Left colon (tissue), 2 donors: ENCODE data around the gene SH3RF2. TPM values are rescaled to one million over a fixed set of nuclear protein-coding genes. Genes with fewer than 3 reads are reported as not detected.
"Not testable (repeated sequence)": the region's sequence is repeated elsewhere in the genome, so short reads cannot be mapped to it uniquely, and the experiment has no call there.

Source experiments
- ATAC-seq: fragments of 200-7000 bp; cut with Tn5 transposase; one replicate; pipeline ENCODE4 v1.9.1; 2020; ENCODE audit warnings: mild to moderate bottlenecking, moderate library complexity
- DNase-seq, 2 donors: peaks; one replicate each; pipeline ENCODE4 v3.0.0-alpha.2; 2020
- intact Hi-C, 2 donors: fragments of 100-400 bp; cut with DNase I in 1 of 2; cut with micrococcal nuclease in 1 of 2; formaldehyde crosslinking; loops; one replicate each; pipeline versions ENCODE4 v1.11.2 to v1.14.0; 2022; cut with DNase I, micrococcal nuclease
- long read RNA-seq: library from polyadenylated mRNA; unstranded; transcript quantifications from one replicate; pipeline ENCODE4 v2.0.0, GENCODE V29; 2021
- total RNA-seq, 2 donors: library from RNA; stranded (reverse); fragmentation: NEBNext Ultra II Directional; extraction: Animal tissue kit (Norgen Biotek cat#: 25700); gene quantifications; one replicate each; pipeline ENCODE4 v1.2.1, GENCODE V29; 2021
- donor health status: DM: no; HTN: no; CAD: no.
- donor health status: DM: yes; HTN: yes; CAD: no.

SH3RF2 gene, protein sequence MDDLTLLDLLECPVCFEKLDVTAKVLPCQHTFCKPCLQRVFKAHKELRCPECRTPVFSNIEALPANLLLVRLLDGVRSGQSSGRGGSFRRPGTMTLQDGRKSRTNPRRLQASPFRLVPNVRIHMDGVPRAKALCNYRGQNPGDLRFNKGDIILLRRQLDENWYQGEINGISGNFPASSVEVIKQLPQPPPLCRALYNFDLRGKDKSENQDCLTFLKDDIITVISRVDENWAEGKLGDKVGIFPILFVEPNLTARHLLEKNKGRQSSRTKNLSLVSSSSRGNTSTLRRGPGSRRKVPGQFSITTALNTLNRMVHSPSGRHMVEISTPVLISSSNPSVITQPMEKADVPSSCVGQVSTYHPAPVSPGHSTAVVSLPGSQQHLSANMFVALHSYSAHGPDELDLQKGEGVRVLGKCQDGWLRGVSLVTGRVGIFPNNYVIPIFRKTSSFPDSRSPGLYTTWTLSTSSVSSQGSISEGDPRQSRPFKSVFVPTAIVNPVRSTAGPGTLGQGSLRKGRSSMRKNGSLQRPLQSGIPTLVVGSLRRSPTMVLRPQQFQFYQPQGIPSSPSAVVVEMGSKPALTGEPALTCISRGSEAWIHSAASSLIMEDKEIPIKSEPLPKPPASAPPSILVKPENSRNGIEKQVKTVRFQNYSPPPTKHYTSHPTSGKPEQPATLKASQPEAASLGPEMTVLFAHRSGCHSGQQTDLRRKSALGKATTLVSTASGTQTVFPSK
- 10 to 100 TPM; 54.9 to 62.9 TPM for total RNA-seq
- long read RNA-seq, partial matches to known transcripts, result 16 of 31 reads
- long read RNA-seq, other reads (novel, unspliced or antisense), result 14 of 31 reads

DNA sequence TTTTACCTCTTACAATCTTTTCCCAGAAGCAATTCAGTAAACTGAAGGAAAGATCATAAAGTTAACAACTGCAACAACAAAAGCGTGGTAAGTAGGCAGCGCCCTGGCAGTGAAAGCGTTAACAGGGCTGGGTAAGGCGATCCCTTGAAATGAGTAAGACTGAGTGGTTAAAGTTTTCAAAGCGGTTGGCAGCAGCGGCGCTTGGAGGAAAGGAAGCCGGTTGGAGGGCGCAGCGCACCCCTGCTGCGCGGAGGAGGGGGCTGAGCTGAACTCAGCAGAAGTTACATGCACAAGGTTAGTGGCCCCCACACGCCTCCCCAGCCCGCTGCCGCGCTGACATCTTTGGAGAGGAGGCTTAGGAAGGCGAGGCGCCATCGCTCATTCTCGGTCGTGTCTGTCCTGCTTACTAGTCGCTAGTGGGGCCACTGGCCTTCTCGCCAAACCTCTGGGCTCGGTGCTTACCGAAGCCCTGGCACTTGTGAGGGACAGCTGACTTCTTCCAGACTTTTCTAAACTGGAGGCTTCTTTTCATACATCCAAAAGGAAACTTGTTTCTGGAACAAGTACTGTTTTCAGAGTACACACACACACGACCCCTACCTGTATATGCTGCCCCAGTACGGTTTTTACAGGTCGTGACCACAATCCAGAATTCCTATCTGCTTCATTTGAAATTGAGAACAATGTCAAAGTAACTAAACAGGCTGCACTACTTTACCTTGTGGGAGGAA lies at the start of gene SH3RF2:
SH3RF2 (plus strand) TSS at position 178 of the 731 bp plus-strand sequence. CDS start 1,351 bp downstream, outside the sequence.
- DNase-seq, result peak; percentile 89 to 94
- intact Hi-C loops, result no loop called here
- ATAC-seq, result peak; percentile 72

DNA sequence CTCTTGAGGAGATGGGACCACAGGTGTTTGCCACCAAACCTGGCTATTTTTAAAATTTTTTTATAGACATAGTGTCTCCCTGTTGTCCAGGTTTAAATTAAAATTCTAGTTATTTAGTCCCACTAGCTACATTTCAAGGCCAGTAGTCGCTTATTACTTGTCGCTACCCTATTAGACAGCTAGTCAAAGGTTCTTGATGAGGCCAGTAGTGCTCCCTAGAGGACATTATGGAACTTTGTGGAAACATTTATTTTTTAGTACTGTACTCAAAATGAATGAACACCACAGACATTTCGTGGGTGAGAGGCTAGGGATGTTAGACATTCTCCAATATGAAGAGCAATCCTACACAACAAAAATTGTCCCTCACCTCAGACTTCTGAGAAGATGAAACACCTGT lies 49.2 kb upstream of the SH3RF2 start:
- DNase-seq (no peak), ATAC-seq (peak; percentile 86)
- intact Hi-C loops, result no loop called here

DNA sequence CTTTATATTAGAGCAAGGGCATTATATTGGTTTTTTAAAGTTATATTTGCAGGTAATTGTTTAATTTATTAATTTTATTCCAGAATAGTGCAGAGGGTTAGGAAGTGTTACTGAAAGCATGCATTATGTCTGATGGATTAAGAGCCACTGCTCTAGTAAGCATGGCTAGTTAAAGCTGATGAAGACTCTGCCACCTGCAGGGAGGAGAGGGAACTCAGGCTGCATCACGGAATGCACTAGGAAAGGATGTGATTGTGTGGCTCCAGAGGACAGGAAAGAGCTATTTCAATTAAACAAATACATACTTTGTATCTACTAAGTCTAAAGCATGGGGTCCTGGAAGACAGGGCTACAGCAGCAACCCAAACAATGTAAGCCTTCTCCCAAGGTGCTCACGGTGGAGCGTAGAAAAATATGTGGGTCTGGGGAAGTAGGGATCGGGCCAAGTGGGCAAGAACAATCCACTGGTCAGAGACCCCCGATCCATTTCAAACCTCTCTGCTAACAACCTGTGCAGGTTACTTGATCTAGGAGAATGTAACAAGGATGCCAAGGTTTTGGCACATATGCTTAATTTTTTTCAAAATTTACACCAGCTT lies 48.3 kb upstream of the SH3RF2 start:
- intact Hi-C loops, result no loop called here
- ATAC-seq (peak; percentile 99), DNase-seq (peak; percentile 46 to 67)

DNA sequence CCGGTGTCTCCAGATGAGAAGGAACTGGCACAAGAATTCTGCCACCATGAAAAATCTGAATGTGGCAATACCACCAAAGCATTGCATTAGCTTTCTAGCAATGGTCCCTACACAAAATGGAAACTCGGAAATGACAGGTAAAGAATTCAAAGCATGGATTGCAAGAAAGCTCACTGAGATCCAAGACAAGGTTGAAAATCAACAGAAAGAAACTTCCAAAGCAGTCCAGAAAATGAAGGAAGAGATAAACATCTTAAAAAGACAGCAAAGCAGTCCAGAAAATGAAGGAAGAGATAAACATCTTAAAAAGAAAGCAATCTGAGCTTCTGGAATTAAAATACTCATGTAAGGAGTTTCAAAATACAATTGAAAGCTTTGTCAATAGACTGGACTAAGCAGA lies 46.8 kb upstream of the SH3RF2 start:
- intact Hi-C loops, result no loop called here
- no peak for DNase-seq
- no peak for ATAC-seq

DNA sequence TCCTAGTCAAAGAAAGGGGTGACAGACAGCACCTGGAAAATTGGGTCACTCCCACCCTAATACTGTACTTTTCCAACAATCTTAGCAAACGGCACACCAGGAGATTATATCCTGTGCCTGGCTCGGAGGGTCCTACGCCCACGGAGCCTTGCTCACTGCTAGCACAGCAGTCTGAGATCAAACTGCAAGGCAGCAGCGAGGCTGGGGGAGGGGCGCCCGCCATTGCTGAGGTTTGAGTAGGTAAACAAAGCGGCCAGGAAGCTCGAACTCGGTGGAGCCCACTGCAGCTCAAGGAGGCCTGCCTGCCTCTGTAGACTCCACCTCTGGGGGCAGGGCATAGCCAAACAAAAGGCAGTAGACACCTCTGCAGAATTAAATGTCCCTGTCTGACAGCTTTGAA lies 45.0 kb upstream of the SH3RF2 start:
- DNase-seq, ATAC-seq, intact Hi-C loops: not testable (repeated sequence)

DNA sequence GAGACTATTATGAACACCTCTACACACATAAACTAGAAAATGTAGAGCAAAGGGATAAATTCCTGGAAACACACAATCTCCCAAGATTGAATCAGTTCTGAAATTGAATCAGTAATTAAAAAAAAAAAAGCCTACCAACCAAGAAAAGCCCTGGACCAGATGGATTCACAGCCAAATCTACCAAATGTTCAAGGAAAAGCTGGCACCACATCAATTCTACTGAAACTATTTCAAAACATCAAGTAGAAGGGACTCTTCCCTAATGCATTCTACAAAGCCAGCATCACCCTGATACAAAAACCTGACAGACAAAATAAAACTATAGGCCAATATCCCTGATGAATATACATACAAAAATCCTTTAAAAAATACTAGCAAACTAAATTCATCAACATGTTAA lies 38.2 kb upstream of the SH3RF2 start:
- intact Hi-C loops, result no loop called here
- DNase-seq (no peak), ATAC-seq (no peak)

DNA sequence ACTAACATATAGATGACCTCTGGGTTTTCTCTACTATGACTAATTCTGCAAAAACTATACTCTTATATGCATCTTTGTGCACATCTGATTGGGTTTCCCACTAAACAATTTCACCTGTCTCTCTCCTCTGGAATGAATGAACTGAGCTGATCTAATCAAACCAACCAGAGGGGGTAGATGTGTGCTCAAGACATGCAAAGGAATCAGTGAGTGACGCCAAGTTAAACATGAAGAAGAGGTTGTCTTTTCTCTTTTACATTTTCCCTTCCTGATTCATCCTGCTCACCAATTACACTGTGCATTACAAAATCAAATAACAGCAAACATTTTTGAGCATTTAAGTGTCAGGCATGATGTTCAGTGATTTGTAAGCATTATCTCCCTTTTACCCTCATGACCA lies 34.0 kb upstream of the SH3RF2 start:
- intact Hi-C loops, result no loop called here
- no peak for ATAC-seq
- DNase-seq, result no peak

DNA sequence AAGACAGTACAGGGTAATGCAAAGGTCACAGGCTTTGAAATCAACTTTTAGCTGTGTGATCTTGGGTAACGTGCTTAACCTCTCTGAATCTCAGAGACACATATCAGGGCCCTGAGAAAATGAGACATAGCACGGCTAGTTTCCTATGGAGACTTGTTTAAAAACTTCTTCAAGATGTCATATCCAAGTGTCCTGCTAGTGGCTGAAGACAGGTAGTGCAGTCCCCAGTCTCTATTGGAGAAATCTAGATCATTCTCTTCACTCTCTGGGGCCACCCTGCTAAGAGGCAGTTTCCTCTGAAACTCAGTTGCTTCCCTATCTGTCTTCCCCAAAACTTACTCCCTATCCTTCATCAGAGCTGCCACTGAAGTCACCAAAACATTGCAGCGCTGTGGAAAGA lies 33.3 kb upstream of the SH3RF2 start:
- ATAC-seq (peak; percentile 56), DNase-seq (no peak)
- intact Hi-C loops, result no loop called here

DNA sequence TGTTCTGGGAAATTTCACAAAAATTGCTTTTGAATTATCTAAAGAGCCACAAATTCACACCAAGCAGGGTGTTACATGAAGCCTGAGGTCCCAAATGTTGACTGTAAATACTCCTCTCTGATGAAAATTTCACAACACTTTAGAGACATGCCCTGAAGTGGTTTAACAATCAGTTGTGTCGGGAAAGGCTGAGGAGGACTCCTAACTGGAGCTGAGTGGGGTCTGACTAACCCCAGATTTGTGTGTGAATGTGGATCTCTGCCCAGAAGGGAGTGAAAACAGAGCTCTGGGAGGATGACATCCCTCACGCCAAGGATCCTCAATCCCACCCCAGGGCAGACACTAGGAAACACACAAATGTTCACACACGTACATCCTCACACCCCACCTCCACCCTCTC lies 32.5 kb upstream of the SH3RF2 start:
- ATAC-seq (no peak), DNase-seq (no peak)
- intact Hi-C loops, result no loop called here

DNA sequence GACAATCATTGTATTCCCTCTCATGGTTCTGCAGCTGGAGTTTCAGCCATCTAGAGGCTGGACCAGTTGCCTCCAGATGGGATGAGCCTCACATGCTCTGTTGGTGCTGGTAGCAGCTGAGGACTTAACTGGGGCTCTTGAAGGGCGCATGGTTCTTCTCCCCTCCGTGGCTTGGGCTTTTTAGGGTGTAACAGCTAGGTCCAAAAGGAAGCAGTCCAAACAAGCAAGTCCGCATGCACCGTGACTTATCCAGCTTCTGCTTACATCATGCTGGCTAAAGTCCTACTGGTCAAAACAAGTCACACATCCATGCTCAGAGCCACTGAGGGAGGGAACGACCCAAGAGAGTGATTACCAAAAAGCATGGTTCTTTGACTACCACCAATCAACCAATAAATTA lies 31.6 kb upstream of the SH3RF2 start:
- DNase-seq (no peak), ATAC-seq (no peak)
- intact Hi-C loops, result no loop called here

DNA sequence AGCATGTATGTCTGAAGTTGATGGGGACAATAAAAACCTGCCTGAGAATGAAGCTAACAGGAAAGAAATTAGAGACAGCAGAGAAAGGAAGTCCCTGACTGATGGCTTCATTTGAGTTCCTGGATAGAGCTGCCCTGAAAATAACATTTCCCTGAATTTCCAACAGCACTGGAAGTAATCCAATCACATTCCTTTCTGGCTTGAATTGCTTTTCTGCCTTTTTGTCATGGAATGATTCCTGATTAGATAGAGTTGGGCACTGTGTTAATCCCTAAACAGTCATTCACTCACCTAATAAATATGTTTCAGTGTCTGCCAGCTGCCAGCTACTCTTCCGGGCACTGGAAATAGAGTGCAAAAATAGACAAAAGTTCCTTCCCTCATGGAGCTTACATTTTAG lies 30.0 kb upstream of the SH3RF2 start:
- no peak for DNase-seq
- no peak for ATAC-seq
- intact Hi-C loops, result no loop called here

DNA sequence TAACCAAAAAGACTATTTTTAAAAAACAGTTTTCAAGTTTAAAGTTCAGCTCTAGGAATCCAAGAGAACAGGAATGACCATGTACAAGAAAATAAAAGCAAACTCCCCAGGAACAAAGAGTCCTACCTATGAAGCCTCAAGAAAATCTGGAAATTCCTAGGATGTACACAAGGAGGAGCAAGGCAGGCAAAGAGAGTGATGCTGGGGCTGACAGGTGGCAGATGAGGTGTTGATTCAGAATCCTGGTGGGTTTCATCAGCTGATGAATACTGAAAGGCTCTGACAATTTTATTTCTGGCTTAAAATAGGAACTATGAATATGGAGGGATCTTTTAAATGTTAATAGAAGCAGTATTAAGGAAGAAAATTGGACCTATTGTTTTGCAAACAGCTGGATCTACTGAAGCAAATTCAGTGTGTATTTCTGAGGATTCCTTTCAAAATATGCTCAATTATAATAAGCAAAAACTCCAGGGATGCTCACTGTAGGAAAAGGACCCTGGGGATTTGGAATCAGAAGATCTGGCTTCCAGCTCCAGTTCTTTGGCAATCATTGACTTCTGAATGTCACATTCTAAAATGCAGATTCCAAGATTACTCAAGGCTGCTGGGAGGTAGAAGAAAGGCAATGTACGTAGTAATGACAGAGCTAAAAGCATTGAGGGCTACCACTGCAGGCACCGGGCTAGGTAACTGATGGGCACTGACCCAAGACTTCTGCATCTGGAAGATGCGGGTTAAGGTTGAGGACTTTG lies 28.0 kb upstream of the SH3RF2 start:
- DNase-seq (no peak), ATAC-seq (peak; percentile 67)
- intact Hi-C loops, result no loop called here

DNA sequence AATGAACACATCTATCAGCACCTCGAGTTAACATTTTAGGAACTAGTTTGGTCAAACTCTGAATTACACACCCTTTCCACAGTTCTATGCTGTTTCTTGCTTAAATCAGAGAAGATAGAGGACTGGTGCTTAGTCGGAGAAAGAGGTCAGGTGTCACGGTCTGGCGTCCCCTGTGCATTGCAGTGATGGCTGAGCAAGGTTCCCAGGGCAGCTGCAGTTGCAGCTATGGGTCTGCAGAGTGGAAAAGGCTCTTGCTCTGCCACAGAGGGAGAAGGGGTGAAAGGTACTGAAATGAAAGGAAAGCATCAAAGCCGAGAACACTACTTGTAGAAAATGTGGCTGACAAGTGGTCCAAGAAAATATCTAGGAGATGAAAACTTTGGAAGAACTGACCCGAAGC lies 25.2 kb upstream of the SH3RF2 start:
- intact Hi-C loops, result no loop called here
- no peak for ATAC-seq
- no peak for DNase-seq

DNA sequence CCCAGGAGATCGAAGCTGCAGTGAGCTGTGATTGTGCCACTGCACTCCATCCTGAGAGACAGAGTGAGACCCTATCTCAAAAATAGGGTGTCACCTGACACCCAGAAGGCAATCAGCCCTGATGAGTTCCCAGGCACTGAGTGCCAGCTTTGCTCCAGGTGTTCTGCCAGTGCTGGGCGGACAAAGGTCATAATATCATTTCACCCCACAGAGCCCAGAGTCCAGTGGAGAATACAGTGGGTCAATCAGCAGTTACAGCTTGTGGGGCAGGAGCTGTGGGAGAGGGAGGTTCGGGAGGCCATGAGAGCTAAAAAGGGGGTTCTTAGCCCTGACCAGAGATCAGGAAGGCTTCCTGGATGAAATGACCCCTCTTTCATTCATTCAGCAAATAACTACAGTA lies 24.4 kb upstream of the SH3RF2 start:
- intact Hi-C loops, result no loop called here
- ATAC-seq (peak; percentile 63), DNase-seq (no peak)

DNA sequence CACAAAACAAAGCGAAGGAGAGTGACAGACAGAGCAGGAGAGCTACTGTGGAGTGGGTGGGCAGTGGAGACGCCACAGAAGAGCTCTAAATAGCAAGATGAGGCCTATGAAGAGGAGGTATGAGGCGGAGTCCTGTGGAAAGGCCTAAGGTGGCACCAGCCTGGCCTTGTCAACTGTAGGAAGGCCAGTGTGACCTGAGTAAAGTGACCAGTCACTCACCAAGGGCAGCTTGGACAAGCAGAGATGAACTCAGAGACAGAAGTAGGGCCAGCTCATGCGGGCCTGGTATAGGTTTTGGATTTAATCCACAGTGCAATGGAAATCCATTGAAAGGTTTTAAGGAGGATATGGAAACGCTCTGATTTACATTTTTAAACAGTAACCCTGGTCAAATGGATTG lies 23.8 kb upstream of the SH3RF2 start:
- DNase-seq (no peak), ATAC-seq (no peak)
- intact Hi-C loops, result no loop called here

DNA sequence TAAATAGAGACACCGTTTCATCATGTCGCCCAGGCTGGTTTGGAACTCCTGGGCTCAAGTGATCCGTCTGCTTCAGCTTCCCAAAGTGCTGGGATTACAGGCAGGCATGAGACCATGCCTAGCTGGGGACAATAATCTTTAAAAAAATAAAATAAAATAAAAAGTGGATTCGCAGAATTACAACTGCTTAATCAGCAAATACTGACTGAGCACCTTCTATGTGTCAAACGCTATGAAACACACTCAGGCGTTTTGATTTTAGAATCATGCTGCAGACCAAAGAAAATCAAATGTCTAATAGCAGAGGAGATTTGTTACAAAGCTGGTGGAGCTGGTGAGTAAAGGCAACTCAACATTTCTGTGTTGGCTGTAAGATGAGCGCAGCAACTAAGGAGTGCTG lies 22.7 kb upstream of the SH3RF2 start:
- intact Hi-C loops, result no loop called here
- DNase-seq, result no peak
- no peak for ATAC-seq

DNA sequence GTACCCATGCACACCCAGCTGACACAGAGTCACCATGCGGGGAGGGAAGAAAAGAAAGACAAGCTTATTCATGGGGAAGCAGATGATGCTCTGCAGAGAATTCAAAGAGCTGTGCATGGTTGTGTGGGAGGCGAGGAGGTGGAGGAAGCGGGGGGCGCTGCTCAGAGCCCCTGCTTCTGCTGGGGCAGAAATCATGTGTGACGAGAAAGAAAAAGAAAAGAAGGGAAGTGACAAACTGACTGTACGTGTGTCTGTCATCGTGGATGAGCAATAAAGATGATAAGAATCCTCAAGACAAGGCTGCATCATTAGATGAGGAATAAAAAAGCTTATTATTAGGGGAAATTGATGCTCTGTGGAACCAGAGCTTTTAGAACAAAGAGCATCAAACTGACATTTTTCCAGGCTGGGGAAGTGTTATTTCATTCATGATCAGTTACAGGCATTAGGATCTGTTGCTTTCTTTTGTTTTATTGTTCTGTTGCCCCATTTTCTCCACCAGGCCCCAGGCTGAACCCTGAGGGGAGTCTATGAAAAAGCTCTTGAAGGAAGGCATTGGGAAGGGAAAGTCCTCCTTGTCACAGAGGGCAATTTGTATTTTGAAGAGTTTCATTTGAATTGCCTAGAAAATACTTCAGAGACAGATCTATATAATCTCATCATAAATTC lies 20.3 kb upstream of the SH3RF2 start:
- DNase-seq, result no peak
- intact Hi-C loops, result no loop called here
- no peak for ATAC-seq

DNA sequence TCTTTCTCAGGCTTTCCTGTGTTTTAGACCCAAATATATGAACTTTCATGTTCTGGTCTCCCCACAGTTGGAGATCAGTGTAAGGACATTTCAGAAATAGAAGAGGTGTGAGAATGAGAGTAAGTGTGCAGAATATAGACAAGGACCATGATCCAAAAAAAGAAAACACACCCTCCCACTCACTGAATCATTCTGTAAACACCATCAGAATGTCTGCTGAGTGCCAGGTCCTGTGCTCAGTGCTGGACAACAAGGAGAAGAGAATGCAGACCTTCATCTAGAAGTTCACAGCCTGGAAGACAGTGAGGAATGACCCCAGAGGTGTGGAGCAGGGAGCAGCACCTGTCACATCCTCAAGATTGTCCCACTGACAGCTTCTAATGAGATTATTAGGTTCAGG lies 19.1 kb upstream of the SH3RF2 start:
- intact Hi-C loops, result no loop called here
- DNase-seq (no peak), ATAC-seq (no peak)
